HUES6 (cell line): ENCODE data around the gene COLEC11.
"Not testable (repeated sequence)": the region's sequence is repeated elsewhere in the genome, so short reads cannot be mapped to it uniquely, and the experiment has no call there.

ENCODE experiments used
- H3K27ac ChIP-seq: 2 replicates; pipeline ENCODE4 v1.7.0; 2013; ENCODE audit warnings: low read depth, mild to moderate bottlenecking, low read length, inconsistent platforms
- H3K27me3 ChIP-seq: 2 replicates; pipeline ENCODE4 v1.6.1; 2013; ENCODE audit warnings: low read length; ENCODE audit not compliant: control insufficient read depth, insufficient read depth
- H3K36me3 ChIP-seq: 2 replicates; pipeline ENCODE4 v1.6.1; 2013; ENCODE audit warnings: low read length; ENCODE audit not compliant: control insufficient read depth, insufficient read depth
- H3K4me1 ChIP-seq: 2 replicates; pipeline ENCODE4 v1.6.1; 2013; ENCODE audit warnings: low read length; ENCODE audit not compliant: control insufficient read depth, insufficient read depth
- H3K4me3 ChIP-seq: 2 replicates; pipeline ENCODE4 v1.5.1; 2013; ENCODE audit warnings: low read depth, low read length
- H3K9ac ChIP-seq: one replicate; pipeline ENCODE4 v1.6.1; 2013; ENCODE audit warnings: mild to moderate bottlenecking, low read length
- H3K9me3 ChIP-seq: 2 replicates; pipeline ENCODE4 v1.6.1; 2013; ENCODE audit warnings: low read depth, low read length; ENCODE audit not compliant: control insufficient read depth, insufficient read depth

COLEC11 gene

GRCh38 chr2:3606028-3606369, 11.1 kb downstream of the COLEC11 start:
- Histone ChIP-seq H3K4me3 (no peak overlapping the region), H3K27me3 (no peaks in the 10 kb centered on the region), H3K4me1 (peaks cover 4% of the 10 kb centered on the region; the same call in 1 of the 2 replicates), H3K9ac (no peak overlapping the region), H3K9me3 (no peaks in the 10 kb centered on the region), H3K27ac (no peak overlapping the region), H3K36me3 (no peaks in the 10 kb centered on the region)

- no peaks in the 10 kb centered on the region for H3K36me3 ChIP-seq
- H3K27ac ChIP-seq = no peak overlapping the region
- no peak overlapping the region for H3K9ac ChIP-seq
- H3K9me3 ChIP-seq = no peaks in the 10 kb centered on the region
- no peaks in the 10 kb centered on the region for H3K27me3 ChIP-seq
- H3K4me1 ChIP-seq = peaks cover 4% of the 10 kb centered on the region; the same call in 1 of the 2 replicates
- H3K4me3 ChIP-seq = no peak overlapping the region
Measured at GRCh38 chr2:3606370-3607201, 11.7 kb downstream of the COLEC11 start.

GRCh38 chr2:3608373-3609278, 13.7 kb downstream of the COLEC11 start:
- Histone ChIP-seq H3K9ac (no peak overlapping the region), H3K27ac (no peak overlapping the region), H3K27me3 (no peaks in the 10 kb centered on the region), H3K4me1 (peaks cover 4% of the 10 kb centered on the region; the same call in 1 of the 2 replicates), H3K4me3 (no peak overlapping the region), H3K36me3 (no peaks in the 10 kb centered on the region), H3K9me3 (peaks cover 7% of the 10 kb centered on the region)

- not testable (repeated sequence) for H3K27me3 ChIP-seq, H3K27ac ChIP-seq, H3K9me3 ChIP-seq, H3K9ac ChIP-seq, H3K36me3 ChIP-seq, H3K4me3 ChIP-seq, H3K4me1 ChIP-seq
Measured at GRCh38 chr2:3609279-3609673, 14.4 kb downstream of the COLEC11 start.

GRCh38 chr2:3610415-3610814, 15.5 kb downstream of the COLEC11 start:
- no peak overlapping the region for H3K27ac ChIP-seq

GRCh38 chr2:3610881-3611505, 16.1 kb downstream of the COLEC11 start:
- Histone ChIP-seq H3K9me3 (peaks cover 8% of the 10 kb centered on the region), H3K36me3 (no peaks in the 10 kb centered on the region), H3K27me3 (no peaks in the 10 kb centered on the region), H3K9ac (no peak overlapping the region), H3K4me1 (no peaks in the 10 kb centered on the region), H3K27ac (no peak overlapping the region), H3K4me3 (no peak overlapping the region)

More at GRCh38 chr2:3610415-3610814, 15.5 kb downstream of the COLEC11 start:
- peaks cover 8% of the 10 kb centered on the region for H3K9me3 ChIP-seq
- H3K36me3 ChIP-seq = no peaks in the 10 kb centered on the region
- no peak overlapping the region for H3K4me3 ChIP-seq
- no peaks in the 10 kb centered on the region for H3K27me3 ChIP-seq
- H3K4me1 ChIP-seq = peaks cover 4% of the 10 kb centered on the region; the same call in 1 of the 2 replicates
- H3K9ac ChIP-seq = no peak overlapping the region

GRCh38 chr2:3611589-3611988, 16.7 kb downstream of the COLEC11 start:
- no peak overlapping the region for H3K9ac ChIP-seq
- no peak overlapping the region for H3K4me3 ChIP-seq
- no peaks in the 10 kb centered on the region for H3K4me1 ChIP-seq
- no peaks in the 10 kb centered on the region for H3K36me3 ChIP-seq
- H3K27me3 ChIP-seq = no peaks in the 10 kb centered on the region
- H3K27ac ChIP-seq = no peak overlapping the region
- peaks cover 10% of the 10 kb centered on the region for H3K9me3 ChIP-seq

- no peak overlapping the region for H3K9ac ChIP-seq
Measured at GRCh38 chr2:3612639-3613523, 18.0 kb downstream of the COLEC11 start.

GRCh38 chr2:3613524-3613905, 18.6 kb downstream of the COLEC11 start:
- Histone ChIP-seq H3K36me3 (no peaks in the 10 kb centered on the region), H3K4me1 (no peaks in the 10 kb centered on the region), H3K9ac (no peak overlapping the region), H3K9me3 (peaks cover 23% of the 10 kb centered on the region), H3K4me3 (no peak overlapping the region), H3K27ac (no peak overlapping the region), H3K27me3 (no peaks in the 10 kb centered on the region)

More at GRCh38 chr2:3612639-3613523, 18.0 kb downstream of the COLEC11 start:
- Histone ChIP-seq H3K27me3 (no peaks in the 10 kb centered on the region), H3K4me1 (no peaks in the 10 kb centered on the region), H3K4me3 (no peak overlapping the region), H3K36me3 (no peaks in the 10 kb centered on the region), H3K27ac (no peak overlapping the region), H3K9me3 (peaks cover 20% of the 10 kb centered on the region)

- H3K4me3 ChIP-seq, H3K9ac ChIP-seq, H3K27ac ChIP-seq, H3K27me3 ChIP-seq, H3K4me1 ChIP-seq, H3K36me3 ChIP-seq: not testable (repeated sequence)
- H3K9me3 ChIP-seq = peaks cover 23% of the 10 kb centered on the region
Measured at GRCh38 chr2:3614743-3615142, 19.8 kb downstream of the COLEC11 start.
